Activated CD8-positive, alpha-beta T cell treated with anti-CD3 and anti-CD28 coated beads, Interleukin-2, amount 10 ng/mL, durations not matched to agents 7 days and 5 days (primary cell): ENCODE data around the gene PFKFB1. TPM values are rescaled to one million over a fixed set of nuclear protein-coding genes. Genes with fewer than 3 reads are reported as not detected.

Source experiments
- ATAC-seq: fragments of 150-1000 bp; cut with Tn5 transposase; one replicate; pipeline ENCODE4 v1.10.0; 2021; ENCODE audit warnings: moderate library complexity
- CTCF ChIA-PET: fragments of 350-600 bp; sonication (Branson Sonifier 250); formaldehyde crosslinking; loops from one replicate; lab custom pipeline; 2021; ENCODE audit warnings: antibody characterized with exemption; lab: Charles Lee
- POLR2A ChIA-PET: fragments of 350-600 bp; sonication (Branson Sonifier 250); formaldehyde crosslinking; loops from one replicate; lab custom pipeline; 2021; ENCODE audit warnings: antibody characterized with exemption; lab: Charles Lee
- DNase-seq: peaks from one replicate; pipeline ENCODE4 v3.0.0-alpha.2; 2020
- H3K27ac Mint-ChIP-seq: one replicate; pipeline ENCODE4 v1.8.0; 2021; ENCODE audit warnings: mild to moderate bottlenecking, mixed read lengths
- H3K27me3 Mint-ChIP-seq: one replicate; pipeline ENCODE4 v1.8.0; 2021; ENCODE audit warnings: low read depth, mixed read lengths
- H3K36me3 Mint-ChIP-seq: one replicate; pipeline ENCODE4 v1.8.0; 2021; ENCODE audit warnings: low read depth, mixed read lengths
- H3K4me1 Mint-ChIP-seq: one replicate; pipeline ENCODE4 v1.8.0; 2021; ENCODE audit warnings: low read depth, mixed read lengths
- H3K4me3 Mint-ChIP-seq: one replicate; pipeline ENCODE4 v1.8.0; 2021; ENCODE audit warnings: mild to moderate bottlenecking, mixed read lengths
- H3K9me3 Mint-ChIP-seq: one replicate; pipeline ENCODE4 v1.8.0; 2022; ENCODE audit warnings: mixed read lengths; ENCODE audit not compliant: insufficient read depth
- total RNA-seq, 2 experiments: library from RNA; stranded (reverse); gene quantifications; one replicate each; pipeline ENCODE4 v1.2.3, GENCODE V29; 2021

PFKFB1 gene
- total RNA-seq, 2 experiments from 2014 or later: 0.44 to 0.61 TPM

- ChIA-PET CTCF (interaction anchor here (1.7 to 3.7 kb wide), 2 partner anchors 8 to 49 kb away, joined by 8 to 16 read pairs; partner anchors contain the start of gene APEX2), POLR2A (interaction anchor here (1.4 kb wide), 1 partner anchor 9 kb away, joined by 12 read pairs; the partner anchor contains the start of gene APEX2)
- no peak for DNase-seq
- H3K36me3 Mint-ChIP-seq: peaks cover 34% of the 10 kb centered on the region
- H3K9me3 Mint-ChIP-seq: no peaks in the 10 kb centered on the region
- H3K27me3 Mint-ChIP-seq: no peaks in the 10 kb centered on the region
- no peak overlapping the region for H3K27ac Mint-ChIP-seq
- no peak overlapping the region for H3K4me3 Mint-ChIP-seq
- peaks cover 23% of the 10 kb centered on the region for H3K4me1 Mint-ChIP-seq
- peak; percentile 47 for ATAC-seq
Observed at GRCh38 chrX:55008571-55009358, 14.8 kb upstream of the PFKFB1 start.

GRCh38 chrX:55007656-55008055 is 13.7 kb upstream of the PFKFB1 start:
- ChIA-PET POLR2A (no interaction called here), CTCF (no interaction called here)
- peaks cover 39% of the 10 kb centered on the region for H3K36me3 Mint-ChIP-seq
- peaks cover 28% of the 10 kb centered on the region for H3K4me1 Mint-ChIP-seq
- DNase-seq (no peak), ATAC-seq (no peak)
- H3K9me3 Mint-ChIP-seq: no peaks in the 10 kb centered on the region
- no peak overlapping the region for H3K4me3 Mint-ChIP-seq
- H3K27me3 Mint-ChIP-seq: no peaks in the 10 kb centered on the region
- H3K27ac Mint-ChIP-seq: no peak overlapping the region

DNA sequence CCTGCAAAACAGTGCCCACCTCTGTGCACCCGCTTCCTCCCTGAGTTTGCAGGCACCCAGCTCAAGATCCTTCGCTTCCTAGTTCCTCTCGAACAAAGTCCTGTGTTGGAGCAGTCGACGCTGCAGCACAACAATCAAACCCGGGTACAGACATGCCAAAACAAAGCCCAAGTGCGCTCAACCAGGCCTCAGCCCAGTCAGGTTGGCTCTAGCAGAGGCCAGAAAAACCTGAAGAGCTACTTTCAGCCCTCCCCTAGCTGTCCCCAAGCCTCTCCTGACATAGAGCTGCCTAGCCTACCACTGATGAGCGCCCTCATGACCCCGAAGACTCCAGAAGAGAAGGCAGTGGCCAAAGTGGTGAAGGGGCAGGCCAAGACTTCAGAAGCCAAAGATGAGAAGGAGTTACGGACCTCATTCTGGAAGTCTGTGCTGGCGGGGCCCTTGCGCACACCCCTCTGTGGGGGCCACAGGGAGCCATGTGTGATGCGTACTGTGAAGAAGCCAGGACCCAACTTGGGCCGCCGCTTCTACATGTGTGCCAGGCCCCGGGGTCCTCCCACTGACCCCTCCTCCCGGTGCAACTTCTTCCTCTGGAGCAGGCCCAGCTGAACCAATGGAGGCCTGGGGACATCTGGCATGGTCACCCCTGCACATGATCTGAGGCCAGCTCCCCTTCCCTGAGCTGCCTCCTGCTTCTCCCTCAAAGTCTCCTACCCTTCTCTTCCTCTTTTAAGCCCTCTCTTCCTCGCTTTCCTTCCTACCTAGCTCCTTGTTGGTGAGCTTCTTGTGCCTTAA is 13.0 kb upstream of the PFKFB1 start:
- ChIA-PET CTCF (no interaction called here), POLR2A (no interaction called here)
- Mint-ChIP-seq H3K9me3 (no peaks in the 10 kb centered on the region), H3K4me1 (peaks cover 33% of the 10 kb centered on the region), H3K27me3 (no peaks in the 10 kb centered on the region), H3K4me3 (no peak overlapping the region), H3K36me3 (peaks cover 45% of the 10 kb centered on the region), H3K27ac (no peak overlapping the region)
- ATAC-seq: no peak
- no peak for DNase-seq

DNA sequence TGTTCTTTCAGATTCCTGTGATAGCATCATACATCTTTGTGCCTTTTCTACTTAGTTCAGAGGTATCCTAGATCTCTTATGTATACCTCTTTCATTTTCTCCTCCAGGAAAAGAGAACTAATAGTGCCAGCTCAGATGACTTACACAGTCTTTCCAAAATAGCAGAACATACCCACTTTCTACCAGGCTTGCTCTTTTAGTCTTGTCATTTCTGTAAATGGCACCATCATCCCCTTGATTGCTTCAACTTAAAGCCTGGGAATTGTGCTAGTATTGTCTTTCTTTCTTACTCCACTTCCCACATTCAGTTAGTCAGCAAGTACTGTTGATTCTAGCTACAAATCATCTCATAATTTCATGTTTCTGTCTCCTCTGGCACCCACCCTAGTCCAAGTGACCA is 11.3 kb upstream of the PFKFB1 start:
- ATAC-seq (no peak), DNase-seq (no peak)
- ChIA-PET POLR2A (no interaction called here), CTCF (no interaction called here)
- peaks cover 50% of the 10 kb centered on the region for H3K36me3 Mint-ChIP-seq
- no peak overlapping the region for H3K27ac Mint-ChIP-seq
- peaks cover 42% of the 10 kb centered on the region for H3K4me1 Mint-ChIP-seq
- H3K9me3 Mint-ChIP-seq: no peaks in the 10 kb centered on the region
- no peak overlapping the region for H3K4me3 Mint-ChIP-seq
- no peaks in the 10 kb centered on the region for H3K27me3 Mint-ChIP-seq

DNA sequence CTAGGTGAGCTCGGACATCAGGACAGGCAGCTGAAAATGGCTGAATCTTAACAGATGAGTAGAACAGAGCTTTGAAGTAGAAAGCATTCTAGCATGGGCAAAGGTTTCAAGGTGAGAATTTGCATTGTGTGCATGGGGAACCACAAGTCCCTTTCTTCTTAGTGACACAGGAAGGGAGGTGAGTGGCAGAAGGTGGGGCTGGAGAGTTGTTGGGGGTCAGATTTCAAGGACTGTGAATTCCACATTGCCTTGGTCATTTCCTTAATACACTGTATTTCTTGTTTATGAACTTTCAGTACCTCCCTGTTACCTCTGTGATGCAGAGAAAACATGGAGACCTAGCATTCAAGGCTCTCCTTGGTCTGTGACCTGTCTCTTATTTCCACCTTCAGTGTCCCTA is 10.2 kb upstream of the PFKFB1 start:
- ChIA-PET POLR2A (no interaction called here), CTCF (no interaction called here)
- Mint-ChIP-seq H3K36me3 (peaks cover 50% of the 10 kb centered on the region), H3K4me1 (peaks cover 43% of the 10 kb centered on the region), H3K27ac (no peak overlapping the region), H3K27me3 (no peaks in the 10 kb centered on the region), H3K9me3 (no peaks in the 10 kb centered on the region), H3K4me3 (no peak overlapping the region)
- DNase-seq (no peak), ATAC-seq (no peak)

DNA sequence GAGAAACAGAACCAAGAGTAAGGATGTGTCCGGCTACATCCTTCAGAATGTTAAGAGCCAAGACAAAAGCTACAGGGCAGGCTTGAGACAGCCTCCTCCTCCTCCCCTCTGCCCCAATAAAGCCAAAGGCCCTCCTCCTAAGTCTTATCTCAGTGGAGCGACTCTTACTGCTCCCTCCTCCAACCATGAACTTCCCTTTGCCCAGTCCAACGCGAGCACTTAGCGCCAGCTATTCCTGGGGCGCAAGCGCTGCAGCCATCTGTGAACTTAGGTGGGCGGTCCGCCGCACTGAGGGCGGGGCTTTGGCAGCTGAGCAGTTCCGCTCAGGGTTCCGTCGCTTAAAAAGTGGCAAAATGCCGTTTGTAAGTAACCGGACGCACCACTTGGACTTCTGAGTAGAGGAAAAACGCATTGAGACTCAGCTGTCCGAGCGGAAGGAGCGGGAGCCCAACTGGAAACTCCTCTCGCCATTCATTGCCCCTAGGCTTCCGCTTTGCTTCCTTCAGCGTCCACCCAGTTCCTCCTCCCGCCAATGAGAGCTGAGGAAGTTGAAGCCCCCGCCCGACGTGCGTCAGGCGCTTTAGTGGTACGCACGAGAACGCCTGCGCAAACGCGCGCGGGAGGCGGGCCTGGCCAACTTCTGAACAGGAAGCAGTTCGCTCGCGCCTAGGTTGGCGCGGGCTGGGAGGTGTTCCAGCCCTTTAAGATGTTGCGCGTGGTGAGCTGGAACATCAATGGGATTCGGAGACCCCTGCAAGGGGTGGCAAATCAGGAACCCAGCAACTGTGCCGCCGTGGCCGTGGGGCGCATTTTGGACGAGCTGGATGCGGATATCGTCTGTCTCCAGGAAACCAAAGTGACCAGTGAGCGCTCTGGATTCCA is 6.0 kb upstream of the PFKFB1 start, which contains the start of gene APEX2:
TSS of gene APEX2 (plus strand) at position 647 of the 882 bp plus-strand sequence. CDS start at position 707, 60 bp downstream.
- Mint-ChIP-seq H3K27ac (peak within 1 kb of the TSS; percentile 93), H3K4me3 (peak within 1 kb of the TSS; percentile 88), H3K9me3 (no peaks in the 10 kb centered on the region), H3K27me3 (no peaks in the 10 kb centered on the region), H3K36me3 (peaks cover 26% of the 10 kb centered on the region), H3K4me1 (peaks cover 30% of the 10 kb centered on the region)
- POLR2A ChIA-PET: interaction anchor here (0.6 to 2.4 kb wide), 14 partner anchors 9 to 1285 kb away, joined by 3 to 12 read pairs (median 4); partner anchors contain the start of genes MAGED2, MAGEH1, PHF8 and TSR2
- ATAC-seq (peak; percentile 95), DNase-seq (peak; percentile 91)
- CTCF ChIA-PET: interaction anchor here (0.8 to 2.5 kb wide), 9 partner anchors 10 to 819 kb away, joined by 3 to 16 read pairs (median 3); partner anchors contain the start of genes MAGEH1 and RRAGB

- DNase-seq (no peak), ATAC-seq (no peak)
- CTCF ChIA-PET: interaction anchor here (1.3 kb wide), 1 partner anchor 62 kb away, joined by 4 read pairs; no protein-coding TSS in a partner anchor
- no peak overlapping the region for H3K4me3 Mint-ChIP-seq
- no peaks in the 10 kb centered on the region for H3K36me3 Mint-ChIP-seq
- no peaks in the 10 kb centered on the region for H3K9me3 Mint-ChIP-seq
- H3K4me1 Mint-ChIP-seq: peaks cover 6% of the 10 kb centered on the region
- H3K27me3 Mint-ChIP-seq: no peaks in the 10 kb centered on the region
- H3K27ac Mint-ChIP-seq: no peak overlapping the region
- POLR2A ChIA-PET: no interaction called here
Observed at GRCh38 chrX:54995621-54996020, 1.6 kb upstream of the PFKFB1 start.

DNA sequence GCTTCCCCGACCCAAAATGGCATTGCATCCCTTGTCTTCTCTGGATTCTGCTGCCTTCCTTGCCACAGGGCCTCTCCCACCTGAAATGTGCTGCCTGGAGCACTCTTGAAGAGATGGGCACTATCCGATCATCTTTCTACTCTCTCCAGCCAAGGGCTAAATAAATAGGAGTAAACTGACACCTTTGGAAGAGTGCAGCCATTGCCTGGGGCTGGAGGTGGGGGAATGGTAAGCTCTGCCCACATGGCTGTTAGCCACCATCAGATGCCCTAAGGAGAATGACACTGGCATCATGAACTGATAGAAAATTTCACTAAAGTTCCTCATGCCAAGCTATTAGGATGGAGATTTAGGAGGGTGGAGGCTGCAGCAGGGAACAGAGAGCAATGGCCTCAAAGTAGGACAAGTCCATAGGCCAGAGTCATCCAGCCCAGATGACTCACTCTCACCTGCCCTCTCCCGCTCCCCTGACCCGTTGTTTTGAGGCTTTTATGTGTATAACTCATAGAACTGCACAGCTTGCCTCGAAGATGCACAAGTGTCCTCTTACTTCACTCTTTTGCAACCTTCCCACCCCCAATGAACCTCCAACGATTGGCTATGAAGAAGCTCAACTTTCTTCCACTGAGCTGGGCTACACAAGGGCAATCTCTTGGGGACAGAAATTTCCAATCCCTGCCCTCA is 822 bp upstream of the PFKFB1 start:
- CTCF ChIA-PET: no interaction called here
- no peak overlapping the region for H3K4me3 Mint-ChIP-seq

GRCh38 chrX:54992911-54993622 is 921 bp downstream of the PFKFB1 start:
- H3K4me3 Mint-ChIP-seq: no peak overlapping the region
- no peak overlapping the region for H3K27ac Mint-ChIP-seq
- no peaks in the 10 kb centered on the region for H3K36me3 Mint-ChIP-seq
- POLR2A ChIA-PET: no interaction called here
- no peak for ATAC-seq
- H3K27me3 Mint-ChIP-seq: no peaks in the 10 kb centered on the region
- H3K4me1 Mint-ChIP-seq: no peaks in the 10 kb centered on the region
- CTCF ChIA-PET: no interaction called here
- no peak for DNase-seq
- no peaks in the 10 kb centered on the region for H3K9me3 Mint-ChIP-seq

More for the DNA sequence above, 822 bp upstream of the PFKFB1 start:
- no peaks in the 10 kb centered on the region for H3K36me3 Mint-ChIP-seq
- peaks cover 6% of the 10 kb centered on the region for H3K4me1 Mint-ChIP-seq
- DNase-seq (no peak), ATAC-seq (no peak)
- no peaks in the 10 kb centered on the region for H3K9me3 Mint-ChIP-seq
- POLR2A ChIA-PET: no interaction called here
- no peaks in the 10 kb centered on the region for H3K27me3 Mint-ChIP-seq
- H3K27ac Mint-ChIP-seq: no peak overlapping the region

DNA sequence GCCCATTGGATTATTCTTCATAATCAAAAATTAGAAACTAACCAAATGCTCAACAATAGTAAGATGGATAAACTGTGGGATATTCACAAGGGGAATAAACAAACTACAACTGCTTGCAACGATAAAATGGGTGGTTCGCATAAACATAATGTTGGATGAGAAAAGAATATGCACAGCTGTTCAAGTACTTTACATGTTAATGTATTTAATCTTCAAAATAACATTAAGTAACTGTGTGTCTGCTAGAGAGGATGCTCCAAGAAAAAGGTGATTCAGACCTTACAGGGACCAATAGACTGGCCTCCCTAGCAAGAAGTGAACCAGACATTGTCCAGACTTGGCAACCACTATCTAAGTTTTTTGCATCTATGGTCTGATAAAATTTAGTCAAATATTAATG is 2.3 kb downstream of the PFKFB1 start:
- no peaks in the 10 kb centered on the region for H3K27me3 Mint-ChIP-seq
- no peaks in the 10 kb centered on the region for H3K4me1 Mint-ChIP-seq
- ATAC-seq (no peak), DNase-seq (no peak)
- H3K27ac Mint-ChIP-seq: no peak overlapping the region
- POLR2A ChIA-PET: no interaction called here
- H3K4me3 Mint-ChIP-seq: no peak overlapping the region
- H3K36me3 Mint-ChIP-seq: no peaks in the 10 kb centered on the region
- no peaks in the 10 kb centered on the region for H3K9me3 Mint-ChIP-seq
- CTCF ChIA-PET: no interaction called here
